Transverse colon (tissue), 4 donors: Measurements from ENCODE around the gene MSH3.

Experiments
- CTCF ChIP-seq, 5 experiments: fragments of 200-600 bp in 3 of 5; fragments of 450-650 bp in 2 of 5; sonication (generic) in 3 of 5; IDR thresholded peaks; 1 replicate in 2 of 5; 2 replicates in 3 of 5; pipeline ENCODE4 v1.5.1; 2016 to 2017; ENCODE audit warnings: antibody characterized with exemption in 5 of 5, inconsistent platforms in 3 of 5, mild to moderate bottlenecking in 2 of 5, moderate library complexity in 1 of 5
- EP300 ChIP-seq: sonication (generic); formaldehyde crosslinking; IDR thresholded peaks from one replicate; pipeline ENCODE4 v1.6.1; 2017; ENCODE audit warnings: antibody characterized with exemption, low read depth
- POLR2A ChIP-seq: fragments of 450-650 bp; IDR thresholded peaks from one replicate; pipeline ENCODE4 v1.6.1; 2016; ENCODE audit warnings: antibody characterized with exemption, mild to moderate bottlenecking, moderate library complexity
- POLR2AphosphoS5 ChIP-seq, 3 donors: sonication (generic); formaldehyde crosslinking; IDR thresholded peaks; one replicate each; pipeline ENCODE4 v1.6.1; 2016; ENCODE audit warnings: antibody characterized with exemption in 3 of 3

GRCh38 chr5:80777347-80778287, 123.2 kb downstream of the MSH3 start:
- TF ChIP-seq POLR2A (no peak), CTCF (IDR thresholded peaks at IDR 0.05) (no peak), POLR2AphosphoS5 (IDR thresholded peaks at IDR 0.05) (no peak), EP300 (no peak)
